ENCODE results near the gene DDX25.
A peak's percentile ranks its signal among the peaks of the same experiment; 100 is the strongest.

DDX25 gene

DNA sequence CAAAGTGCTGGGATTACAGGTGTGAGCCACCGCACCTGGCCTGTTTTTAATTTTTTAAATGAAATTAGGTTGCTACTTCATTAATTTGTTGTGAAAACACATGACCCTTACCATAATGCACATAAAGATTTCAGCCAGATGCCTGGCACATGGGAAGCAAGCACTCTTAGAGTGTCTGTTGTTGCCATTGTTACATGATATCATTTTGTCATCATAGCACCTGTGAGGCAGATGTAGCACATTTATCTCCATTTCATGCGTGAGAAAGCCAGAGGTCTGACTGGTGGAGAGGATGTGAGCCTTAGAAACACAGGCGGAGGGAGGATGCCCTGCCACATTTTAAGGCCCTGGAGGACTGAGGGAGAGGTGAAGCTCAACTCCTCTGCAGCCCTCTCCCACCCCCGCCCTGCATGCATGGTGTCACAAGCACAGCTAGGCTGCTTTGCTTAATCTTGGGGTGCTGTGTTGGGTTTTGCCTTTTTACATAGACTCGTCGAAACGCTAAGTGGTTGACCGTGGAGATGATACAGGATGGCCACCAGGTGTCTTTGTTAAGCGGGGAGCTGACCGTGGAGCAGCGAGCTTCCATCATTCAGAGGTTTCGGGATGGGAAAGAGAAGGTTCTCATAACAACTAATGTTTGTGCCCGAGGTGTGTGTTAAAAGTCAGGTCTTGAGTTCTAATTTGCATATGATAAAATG lies 14.0 kb downstream of the DDX25 start:
- DNase-seq (ENCODE audit: low read depth) = no peak
- H3K4me3 ChIP-seq (ENCODE audit: low read depth, low read length) = no peak overlapping the region
- TF ChIP-seq POLR2A (IDR thresholded peaks at IDR 0.05; ENCODE audit: extremely low read depth, insufficient read length) = no peak
- no peak for TF ChIP-seq MYC (IDR thresholded peaks at IDR 0.05; ENCODE audit: low read depth, low read length)
- TF ChIP-seq, protein P1, sequence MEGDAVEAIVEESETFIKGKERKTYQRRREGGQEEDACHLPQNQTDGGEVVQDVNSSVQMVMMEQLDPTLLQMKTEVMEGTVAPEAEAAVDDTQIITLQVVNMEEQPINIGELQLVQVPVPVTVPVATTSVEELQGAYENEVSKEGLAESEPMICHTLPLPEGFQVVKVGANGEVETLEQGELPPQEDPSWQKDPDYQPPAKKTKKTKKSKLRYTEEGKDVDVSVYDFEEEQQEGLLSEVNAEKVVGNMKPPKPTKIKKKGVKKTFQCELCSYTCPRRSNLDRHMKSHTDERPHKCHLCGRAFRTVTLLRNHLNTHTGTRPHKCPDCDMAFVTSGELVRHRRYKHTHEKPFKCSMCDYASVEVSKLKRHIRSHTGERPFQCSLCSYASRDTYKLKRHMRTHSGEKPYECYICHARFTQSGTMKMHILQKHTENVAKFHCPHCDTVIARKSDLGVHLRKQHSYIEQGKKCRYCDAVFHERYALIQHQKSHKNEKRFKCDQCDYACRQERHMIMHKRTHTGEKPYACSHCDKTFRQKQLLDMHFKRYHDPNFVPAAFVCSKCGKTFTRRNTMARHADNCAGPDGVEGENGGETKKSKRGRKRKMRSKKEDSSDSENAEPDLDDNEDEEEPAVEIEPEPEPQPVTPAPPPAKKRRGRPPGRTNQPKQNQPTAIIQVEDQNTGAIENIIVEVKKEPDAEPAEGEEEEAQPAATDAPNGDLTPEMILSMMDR (IDR thresholded peaks at IDR 0.05; ENCODE audit: low read depth, low read length) = peak; percentile 3

DNA sequence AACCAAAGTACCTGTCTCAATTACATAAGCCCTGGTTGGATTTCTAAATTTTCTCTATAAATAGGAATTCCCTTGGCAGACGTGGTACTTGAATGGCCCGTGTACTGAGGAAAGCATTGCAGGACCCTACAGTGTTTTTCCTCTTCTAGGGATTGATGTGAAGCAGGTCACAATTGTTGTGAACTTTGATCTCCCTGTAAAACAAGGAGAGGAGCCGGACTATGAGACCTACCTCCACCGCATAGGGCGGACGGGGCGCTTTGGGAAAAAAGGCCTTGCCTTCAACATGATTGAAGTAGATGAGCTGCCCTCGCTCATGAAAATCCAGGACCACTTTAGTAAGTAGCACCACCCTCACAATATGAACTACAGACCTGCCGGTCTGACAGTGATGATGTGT lies 16.7 kb downstream of the DDX25 start:
- TF ChIP-seq, protein P2, sequence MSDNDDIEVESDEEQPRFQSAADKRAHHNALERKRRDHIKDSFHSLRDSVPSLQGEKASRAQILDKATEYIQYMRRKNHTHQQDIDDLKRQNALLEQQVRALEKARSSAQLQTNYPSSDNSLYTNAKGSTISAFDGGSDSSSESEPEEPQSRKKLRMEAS (IDR thresholded peaks at IDR 0.05; ENCODE audit: low read depth, low read length) = no peak
- TF ChIP-seq POLR2A (IDR thresholded peaks at IDR 0.05; ENCODE audit: extremely low read depth, insufficient read length) = no peak
- no peak for TF ChIP-seq MYC (IDR thresholded peaks at IDR 0.05; ENCODE audit: low read depth, low read length)
- TF ChIP-seq, protein P1 (IDR thresholded peaks at IDR 0.05; ENCODE audit: low read depth, low read length) = no peak
- DNase-seq (ENCODE audit: low read depth) = no peak
- H3K4me3 ChIP-seq (ENCODE audit: low read depth, low read length) = no peak overlapping the region

DNA sequence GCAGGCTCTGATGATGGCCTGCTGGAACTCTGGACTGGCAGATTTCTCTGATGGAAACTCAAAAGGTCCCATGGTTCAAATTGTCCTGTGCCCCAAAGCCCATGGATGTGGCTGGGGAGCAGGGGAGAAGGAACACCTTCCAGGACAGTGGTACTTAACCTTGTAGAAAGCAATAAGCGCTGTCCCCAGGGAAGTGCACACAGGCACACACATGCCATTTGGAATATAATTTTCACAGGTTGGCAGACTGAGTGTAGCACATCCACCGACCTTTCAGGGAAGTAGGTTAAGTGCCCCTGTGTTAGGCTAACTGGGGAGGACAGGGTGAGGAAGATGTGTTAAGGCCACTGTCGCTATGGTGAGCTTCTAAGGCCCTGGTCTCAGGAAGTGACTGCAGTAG lies 17.8 kb downstream of the DDX25 start:
- H3K4me3 ChIP-seq (ENCODE audit: low read depth, low read length) = no peak overlapping the region
- TF ChIP-seq MYC (IDR thresholded peaks at IDR 0.05; ENCODE audit: low read depth, low read length) (no peak), POLR2A (IDR thresholded peaks at IDR 0.05; ENCODE audit: extremely low read depth, insufficient read length) (no peak)
- TF ChIP-seq, protein P1 (IDR thresholded peaks at IDR 0.05; ENCODE audit: low read depth, low read length) = no peak
- TF ChIP-seq, protein P2 (IDR thresholded peaks at IDR 0.05; ENCODE audit: low read depth, low read length) = no peak

DNA sequence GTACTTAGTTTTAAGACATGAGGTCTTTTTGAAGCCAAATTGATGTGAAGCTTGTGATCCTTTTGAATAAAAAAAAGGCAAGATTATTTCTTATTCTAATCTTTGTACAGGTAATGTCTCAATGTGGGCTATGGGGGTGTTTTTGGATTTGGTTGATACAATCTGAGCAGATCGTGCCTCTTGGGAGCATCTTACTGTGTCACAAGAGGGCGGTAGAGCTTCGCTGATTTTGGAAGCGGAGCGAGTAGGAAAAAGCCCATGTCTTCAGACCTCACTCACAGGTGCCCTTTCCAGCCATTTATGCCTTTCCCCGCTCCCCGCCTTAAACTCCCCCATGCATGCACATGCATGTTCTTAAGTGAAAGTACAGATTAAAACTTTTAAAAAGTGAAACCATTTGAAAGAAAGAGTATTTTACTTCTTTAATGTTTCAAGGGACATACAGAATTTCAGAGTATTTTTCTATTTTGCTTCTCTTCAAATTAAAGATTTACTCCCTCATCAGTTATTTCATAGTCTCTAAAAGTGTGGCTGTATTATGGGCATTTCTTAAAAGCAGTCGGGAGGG lies 18.8 kb downstream of the DDX25 start:
- DNase-seq (ENCODE audit: low read depth) = peak; percentile 82
- H3K4me3 ChIP-seq (ENCODE audit: low read depth, low read length) = no peak overlapping the region

More for the DNA sequence above, 17.8 kb downstream of the DDX25 start:
- no peak for DNase-seq (ENCODE audit: low read depth)

DNA sequence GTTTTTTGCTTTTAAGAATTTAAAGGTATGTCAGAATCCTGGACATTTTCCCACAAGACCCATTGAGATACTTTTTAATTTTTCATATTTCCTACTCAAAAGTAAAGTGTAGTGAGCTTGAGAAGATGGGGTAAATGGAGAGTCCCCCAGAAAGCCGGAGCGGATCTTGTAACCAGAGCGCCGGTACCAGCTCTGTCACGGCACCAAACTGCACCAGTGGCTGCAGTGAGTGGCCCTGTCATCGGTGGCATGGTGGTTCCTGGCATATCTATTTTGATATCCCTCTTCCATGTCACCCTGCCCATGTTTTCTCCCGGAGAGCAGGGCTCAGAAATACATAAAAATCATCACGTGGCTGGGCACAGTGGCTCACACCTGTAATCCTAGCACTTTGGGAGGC lies 19.3 kb downstream of the DDX25 start:
- no peak overlapping the region for H3K4me3 ChIP-seq (ENCODE audit: low read depth, low read length)
- TF ChIP-seq, protein P2 (IDR thresholded peaks at IDR 0.05; ENCODE audit: low read depth, low read length) = no peak
- TF ChIP-seq MYC (IDR thresholded peaks at IDR 0.05; ENCODE audit: low read depth, low read length) (no peak), POLR2A (IDR thresholded peaks at IDR 0.05; ENCODE audit: extremely low read depth, insufficient read length) (no peak)
- TF ChIP-seq, protein P1 (IDR thresholded peaks at IDR 0.05; ENCODE audit: low read depth, low read length) = no peak
- no peak for DNase-seq (ENCODE audit: low read depth)

More for the DNA sequence above, 18.8 kb downstream of the DDX25 start:
- TF ChIP-seq, protein P1 (IDR thresholded peaks at IDR 0.05; ENCODE audit: low read depth, low read length) = peak; percentile 94
- no peak for TF ChIP-seq MYC (IDR thresholded peaks at IDR 0.05; ENCODE audit: low read depth, low read length)
- TF ChIP-seq, protein P2 (IDR thresholded peaks at IDR 0.05; ENCODE audit: low read depth, low read length) = no peak
- TF ChIP-seq POLR2A (IDR thresholded peaks at IDR 0.05; ENCODE audit: extremely low read depth, insufficient read length) = no peak

Data from NB4 (cell line).